ENCODE measurements around the gene SC5D.

SC5D gene

GRCh38 chr11:121295246-121296029 is 2.9 kb downstream of the SC5D start:
- DNase-seq, result no peak

DNA sequence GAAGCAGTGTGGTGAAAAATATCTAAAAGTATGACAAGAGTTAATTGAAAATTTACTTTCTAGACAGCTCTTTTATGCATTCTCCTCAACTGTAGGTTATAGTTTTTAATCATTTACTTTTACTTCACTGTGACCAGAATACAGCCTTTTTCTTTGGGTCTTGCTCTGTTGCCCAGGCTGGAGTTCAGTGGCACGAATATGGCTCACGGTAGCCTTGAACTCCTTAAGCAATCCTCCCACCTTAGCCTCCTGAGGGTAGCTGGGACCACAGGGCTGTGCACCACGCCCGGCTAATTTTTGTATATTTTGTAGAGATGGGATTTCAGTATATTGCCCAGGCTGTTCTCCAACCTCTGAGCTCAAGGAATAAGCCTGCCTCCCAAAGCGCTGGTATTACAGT is 5.3 kb downstream of the SC5D start:
- DNase-seq, result no peak

DNA sequence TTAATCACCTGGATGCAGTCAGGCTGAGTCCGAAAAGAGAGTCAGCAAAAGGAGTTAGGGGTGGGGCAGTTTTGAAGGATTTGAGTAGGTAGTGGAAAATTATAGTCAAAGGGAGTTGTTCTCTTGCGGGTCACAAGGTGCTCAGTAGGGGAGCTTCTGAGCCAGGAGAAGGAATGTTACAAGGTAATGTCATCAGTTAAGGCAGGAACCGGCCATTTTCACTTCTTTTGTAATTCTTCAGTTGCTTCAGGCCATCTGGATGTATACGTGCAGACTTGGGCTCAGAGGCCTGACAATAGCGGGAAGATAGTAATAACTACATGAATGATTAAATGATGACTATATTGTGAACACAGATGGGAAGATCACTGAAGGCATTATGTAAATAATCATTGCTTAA is 6.2 kb downstream of the SC5D start:
- no peak for DNase-seq

- no peak for DNase-seq
These were observed 6.8 kb downstream of the SC5D start for GRCh38 chr11:121299417-121299816.

GRCh38 chr11:121300313-121300971 is 7.9 kb downstream of the SC5D start:
- no peak for DNase-seq

GRCh38 chr11:121300972-121301699 is 8.6 kb downstream of the SC5D start:
- no peak for DNase-seq

- no peak for DNase-seq
These were observed 12.2 kb downstream of the SC5D start for GRCh38 chr11:121304759-121305158.

GRCh38 chr11:121308816-121309215 is 16.2 kb downstream of the SC5D start:
- no peak for DNase-seq

DNA sequence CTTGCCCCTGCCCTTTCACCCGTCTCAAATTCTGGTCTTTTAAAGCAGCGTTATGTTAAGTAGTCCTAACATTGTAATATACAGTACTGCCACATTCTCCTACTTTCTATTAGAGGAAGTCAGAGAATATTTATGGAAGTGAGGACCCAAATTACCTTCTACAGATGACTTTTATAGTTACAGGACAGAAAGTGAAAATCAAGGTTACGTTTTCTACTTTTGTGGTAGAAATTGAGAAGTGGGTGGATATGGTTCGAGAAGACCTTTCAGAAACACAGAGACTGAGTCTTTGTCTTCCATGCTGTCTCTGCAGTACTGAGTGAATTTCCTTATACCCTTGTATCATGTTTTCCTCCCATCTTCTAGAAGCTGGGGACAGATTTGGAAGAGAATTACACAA is 17.1 kb downstream of the SC5D start:
- DNase-seq, result no peak

DNA sequence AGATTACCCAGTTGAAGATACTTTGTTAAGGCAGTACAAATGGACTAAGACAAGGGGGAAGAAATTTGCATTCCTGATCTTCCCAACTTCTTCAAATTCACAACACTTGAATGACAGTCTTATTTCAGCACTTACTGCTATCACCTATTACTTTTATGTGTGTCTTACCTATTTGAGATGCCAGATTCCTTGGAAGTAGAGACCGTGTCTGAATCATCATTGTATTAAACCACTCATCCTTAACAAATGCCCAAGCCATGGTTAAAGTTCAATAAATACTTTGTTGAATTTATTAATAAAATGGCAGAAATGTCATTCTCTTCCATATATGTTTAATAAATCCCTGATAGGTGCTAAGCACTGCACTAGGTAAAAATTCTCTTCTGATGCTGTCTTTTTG is 18.3 kb downstream of the SC5D start:
- DNase-seq, result no peak

GRCh38 chr11:121311373-121311772 is 18.8 kb downstream of the SC5D start:
- no peak for DNase-seq

- no peak for DNase-seq
These were observed 19.9 kb downstream of the SC5D start for GRCh38 chr11:121312483-121312882.

- no peak for DNase-seq
These were observed 26.6 kb downstream of the SC5D start for GRCh38 chr11:121318848-121319834.

- peak; percentile 33 for DNase-seq
These were observed 29.2 kb downstream of the SC5D start for GRCh38 chr11:121321614-121322243.

DNA sequence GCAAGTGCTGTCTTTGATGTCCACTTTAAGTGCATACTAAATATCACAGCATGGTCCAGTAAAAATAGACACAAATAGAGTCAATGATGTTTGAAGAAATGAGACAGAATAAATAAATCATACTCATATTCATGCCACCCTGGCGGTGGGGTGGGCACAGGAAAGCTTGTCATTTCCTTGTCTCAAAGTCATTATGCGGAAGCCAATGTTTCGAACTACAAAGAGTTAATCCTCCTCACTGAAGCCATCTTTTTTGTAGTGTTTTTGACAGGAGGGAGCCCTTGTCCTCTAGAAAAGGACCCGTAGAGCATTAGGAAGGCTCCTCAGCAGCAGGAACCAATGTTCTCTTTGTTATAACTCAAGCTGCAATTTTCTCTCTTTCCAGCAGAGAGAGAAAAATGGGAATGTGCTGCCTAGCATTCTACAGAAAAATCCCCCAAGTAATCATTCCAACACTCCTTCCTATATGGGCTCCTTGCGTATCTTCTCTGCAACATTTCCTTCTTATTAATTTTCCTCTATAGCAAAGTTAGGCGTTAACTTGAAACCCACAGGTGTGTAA is 30.6 kb downstream of the SC5D start:
- DNase-seq, result no peak

DNA sequence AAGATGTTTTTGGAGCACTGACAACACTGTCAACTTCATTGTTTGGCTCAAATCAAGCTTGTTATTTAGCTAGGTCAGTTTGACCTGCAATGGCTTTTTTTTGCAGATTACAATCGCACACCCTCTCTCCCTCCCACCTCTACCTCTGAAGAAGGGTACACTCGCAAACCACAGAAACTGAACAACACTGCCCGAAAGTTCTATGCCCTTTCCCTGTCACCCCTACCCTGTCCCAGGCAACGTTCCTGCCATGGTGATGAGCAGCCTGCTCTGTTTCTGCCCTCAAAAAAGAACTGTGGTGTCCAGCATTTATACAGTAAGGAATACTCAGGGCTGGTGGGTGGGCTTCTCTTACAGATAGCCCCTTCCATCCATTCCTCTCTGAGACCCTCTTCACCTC is 33.7 kb downstream of the SC5D start:
- DNase-seq, result no peak

GRCh38 chr11:121327553-121327952 is 35.0 kb downstream of the SC5D start:
- DNase-seq, result no peak

DNA sequence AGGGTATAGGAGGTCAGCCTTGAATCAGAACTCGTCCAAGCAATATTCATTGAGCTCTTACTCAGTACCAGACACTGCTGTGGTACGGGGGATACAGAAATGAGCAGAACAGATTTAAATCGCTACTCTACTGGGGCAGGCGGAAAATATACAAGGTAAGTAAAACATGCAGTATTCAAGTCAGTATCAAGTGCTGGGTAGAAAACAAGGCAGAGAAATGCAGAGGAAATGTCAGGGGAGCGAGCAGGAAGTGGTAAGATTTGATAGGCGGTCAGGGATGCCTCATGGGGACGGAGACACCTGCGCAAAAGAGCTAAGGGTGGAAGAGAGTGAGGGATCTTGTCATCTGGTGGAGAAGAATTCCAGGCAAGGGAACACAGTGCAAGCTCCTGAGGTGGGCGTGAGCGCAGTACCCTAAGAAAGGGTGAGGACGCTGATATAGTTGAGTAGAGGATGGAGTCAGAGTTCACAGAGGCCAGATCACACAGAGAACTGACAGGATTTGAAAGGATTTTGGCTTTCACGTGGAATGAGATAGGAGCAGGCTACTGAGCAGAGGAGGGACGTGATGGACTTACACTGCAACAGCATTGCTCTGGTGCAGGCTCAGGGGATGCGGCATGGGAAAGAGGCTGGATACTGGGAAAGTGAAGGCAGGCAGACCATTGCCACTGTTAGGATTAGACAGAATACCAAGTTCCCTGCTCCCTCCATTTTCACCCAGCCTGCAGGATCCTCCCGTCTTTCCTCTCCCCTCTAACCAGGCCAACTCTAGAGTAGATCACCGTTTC is 35.8 kb downstream of the SC5D start:
- peak; percentile 29 for DNase-seq

DNA sequence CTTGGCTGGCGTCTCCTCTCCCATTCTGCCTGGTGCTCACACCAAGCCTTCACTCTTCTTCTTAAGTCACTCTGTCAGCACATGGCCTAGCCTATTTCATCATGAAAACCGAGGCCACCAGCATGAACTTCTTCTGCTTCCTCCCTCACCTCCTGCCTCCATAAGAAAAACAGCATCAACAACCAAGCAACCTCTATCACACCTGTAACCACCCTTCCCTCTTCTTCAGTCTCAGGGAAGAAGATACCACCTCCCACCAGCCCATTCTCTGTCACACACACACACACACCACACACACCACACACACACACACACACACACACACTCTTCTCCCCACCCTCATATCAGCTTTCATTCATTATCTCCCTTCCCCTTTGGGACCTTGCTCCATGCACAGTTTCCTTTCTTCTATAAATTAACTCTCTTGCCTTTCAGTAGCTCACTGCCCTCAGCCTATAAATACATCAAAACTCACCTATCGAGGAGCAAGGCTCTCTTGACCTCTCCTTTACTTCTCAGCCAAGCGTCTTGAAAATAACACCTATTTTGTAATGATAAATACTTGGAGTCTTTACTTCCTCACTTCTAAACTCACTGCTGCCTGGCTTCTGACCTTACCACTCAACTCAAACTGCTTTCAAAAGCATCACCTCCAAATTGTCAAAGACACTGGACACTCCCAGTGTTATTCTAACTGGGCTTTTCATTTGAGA is 36.6 kb downstream of the SC5D start:
- DNase-seq, result peak; percentile 13

GRCh38 chr11:121329781-121330395 is 37.3 kb downstream of the SC5D start:
- DNase-seq, result no peak

All from activated CD4-positive, alpha-beta T cell treated with anti-CD3 and anti-CD28 coated beads for 48 hours (primary cell).